Endothelial cell of umbilical vein (primary cell): ENCODE measurements around the gene TIMM10. TPM values are rescaled to one million over a fixed set of nuclear protein-coding genes. Genes with fewer than 3 reads are reported as not detected.

ENCODE experiments used
- BruUV-seq: library from RNA; stranded (reverse); fragments of 400-500 nt; replicated peaks from 2 replicates; lab custom pipeline; 2021; lab: Mats Ljungman, UMichigan
- CTCF ChIA-PET: fragments of 300-600, 350-600 bp; sonication (Branson Sonifier 250); formaldehyde crosslinking; loops from one replicate; lab custom pipeline; 2021; ENCODE audit warnings: antibody characterized with exemption, inconsistent platforms; lab: Charles Lee
- POLR2A ChIA-PET: fragments of 300-600, 350-600 bp; sonication (Branson Sonifier 250); formaldehyde crosslinking; loops from one replicate; lab custom pipeline; 2021; ENCODE audit warnings: antibody characterized with exemption, inconsistent platforms; lab: Charles Lee
- DNase-seq: peaks from one replicate; pipeline ENCODE4 v3.0.0-alpha.2; 2011; ENCODE audit warnings: low read depth, low spot score
- FAIRE-seq: peaks from 2 replicates; lab custom pipeline; 2011; peaks lifted over from hg19 to GRCh38; lab: Jason Lieb, UNC
- H2AFZ ChIP-seq: 2 replicates; pipeline ENCODE4 v1.6.0; 2012; ENCODE audit warnings: low read depth, low read length, control low read depth, inconsistent platforms
- H3K27ac ChIP-seq: 2 replicates; pipeline ENCODE4 v1.5.1; 2011; ENCODE audit warnings: low read depth, mild to moderate bottlenecking, control low read depth, low read length, moderate library complexity; ENCODE audit not compliant: insufficient read depth
- H3K27me3 ChIP-seq, 2 experiments: 2 replicates each; pipeline versions ENCODE4 v1.6.0 to v1.6.1; 2011; ENCODE audit warnings: low read length in 2 of 2, mixed read lengths in 1 of 2; ENCODE audit not compliant: control insufficient read depth in 2 of 2, insufficient read depth in 2 of 2
- H3K36me3 ChIP-seq, 2 experiments: 2 replicates in 1 of 2; 3 replicates in 1 of 2; pipeline ENCODE4 v1.5.1; 2011; ENCODE audit warnings: low read length in 2 of 2, mild to moderate bottlenecking in 1 of 2, moderate library complexity in 1 of 2; ENCODE audit not compliant: control insufficient read depth in 2 of 2, insufficient read depth in 2 of 2; ENCODE audit errors: extremely low read depth in 1 of 2
- H3K4me1 ChIP-seq: 3 replicates; pipeline ENCODE4 v1.5.1; 2011; ENCODE audit warnings: mild to moderate bottlenecking, low read length; ENCODE audit not compliant: control insufficient read depth, insufficient read depth; ENCODE audit errors: extremely low read depth
- H3K4me2 ChIP-seq: 2 replicates; pipeline ENCODE4 v1.6.1; 2011; ENCODE audit warnings: low read length, control low read depth, mixed read lengths; ENCODE audit not compliant: insufficient read depth
- H3K4me3 ChIP-seq, 3 experiments: fragments of 200-600 bp in 1 of 3; sonication (generic), shearing (Covaris generic) in 1 of 3; replicated peaks in 1 of 3; 2 replicates each; pipeline ENCODE4 v1.5.1; 2011 to 2016; ENCODE audit warnings: control low read depth in 3 of 3, low read length in 3 of 3, mild to moderate bottlenecking in 2 of 3, inconsistent platforms in 1 of 3, low read depth in 1 of 3, moderate library complexity in 1 of 3; ENCODE audit not compliant: insufficient read depth in 1 of 3
- H3K79me2 ChIP-seq: 2 replicates; pipeline ENCODE4 v1.6.0; 2012; ENCODE audit warnings: low read length, inconsistent platforms; ENCODE audit not compliant: control insufficient read depth, insufficient read depth
- H3K9ac ChIP-seq: replicated peaks from 2 replicates; pipeline ENCODE3; 2011; ENCODE audit warnings: low read length, control low read depth; ENCODE audit not compliant: insufficient read depth; ENCODE audit errors: extremely low read depth
- H3K9me1 ChIP-seq: replicated peaks from 3 replicates; pipeline ENCODE4 v1.6.0; 2011; ENCODE audit warnings: mild to moderate bottlenecking, low read length; ENCODE audit not compliant: control insufficient read depth, insufficient read depth; ENCODE audit errors: extremely low read depth
- H3K9me3 ChIP-seq: replicated peaks from 2 replicates; pipeline ENCODE4 v1.5.1; 2012; ENCODE audit warnings: low read length, inconsistent platforms; ENCODE audit not compliant: control insufficient read depth, insufficient read depth
- H4K20me1 ChIP-seq: replicated peaks from 2 replicates; pipeline ENCODE3; 2011; ENCODE audit warnings: mild to moderate bottlenecking, low read length; ENCODE audit not compliant: control insufficient read depth, insufficient read depth; ENCODE audit errors: extremely low read depth
- CTCF ChIP-seq, 2 donors: IDR thresholded peaks; 1 replicate in 1 of 2; 2 replicates in 1 of 2; pipeline ENCODE4 v1.5.1; 2011; ENCODE audit warnings: low read length in 2 of 2, mild to moderate bottlenecking in 2 of 2, moderate library complexity in 2 of 2, control low read depth in 1 of 2, inconsistent platforms in 1 of 2, low read depth in 1 of 2; ENCODE audit not compliant: insufficient read depth in 1 of 2; ENCODE audit errors: extremely low read depth in 1 of 2
- EZH2 ChIP-seq: IDR thresholded peaks from 2 replicates; pipeline ENCODE4 v1.6.1; 2012; ENCODE audit warnings: borderline replicate concordance, low read depth, mild to moderate bottlenecking, moderate library complexity, low read length, inconsistent platforms; ENCODE audit not compliant: severe bottlenecking
- FOS ChIP-seq: IDR thresholded peaks from 2 replicates; pipeline ENCODE4 v1.6.1; 2011; ENCODE audit warnings: mild to moderate bottlenecking, low read length, moderate library complexity, borderline replicate concordance; ENCODE audit not compliant: insufficient read depth
- GATA2 ChIP-seq: IDR thresholded peaks from 2 replicates; pipeline ENCODE4 v1.7.0; 2011; ENCODE audit warnings: low read depth, mild to moderate bottlenecking, moderate library complexity, mixed read lengths, low read length; ENCODE audit not compliant: insufficient read length, insufficient read depth
- JUN ChIP-seq: IDR thresholded peaks from 2 replicates; pipeline ENCODE4 v1.6.1; 2011; ENCODE audit warnings: borderline replicate concordance, low read depth; ENCODE audit not compliant: insufficient read length, insufficient read depth
- MYC ChIP-seq: IDR thresholded peaks from one replicate; pipeline ENCODE4 v1.6.1; 2011; ENCODE audit warnings: mild to moderate bottlenecking, low read depth, low read length
- POLR2A ChIP-seq: IDR thresholded peaks from 2 replicates; pipeline ENCODE4 v1.6.1; 2012; ENCODE audit warnings: low read depth, mild to moderate bottlenecking, control low read depth, low read length
- POLR2AphosphoS5 ChIP-seq: IDR thresholded peaks from 2 replicates; pipeline ENCODE4 v1.6.1; 2012; ENCODE audit warnings: low read depth, mild to moderate bottlenecking, control low read depth, low read length, moderate library complexity; ENCODE audit not compliant: insufficient read depth
- dilution Hi-C: fragments of 300-500 bp; cut with MboI; formaldehyde crosslinking; loops from one replicate; pipeline ENCODE4 v1.15.0; 2019; ENCODE audit warnings: low sequenced_read_pairs; ENCODE audit not compliant: extremely low pct_ligation_motif_present
- intact Hi-C: fragments of 100-400 bp; cut with micrococcal nuclease; formaldehyde crosslinking; loops from one replicate; pipeline ENCODE4 v1.10.0; 2022
- polyA plus RNA-seq, 4 experiments: library from polyadenylated mRNA; depleted of rRNA in 3 of 4; stranded (reverse) in 3 of 4; unstranded in 1 of 4; fragments of >200 nt; gene quantifications; 2 replicates each; pipeline versions ENCODE4 v1.2.1 to v1.2.3, GENCODE V29; 2011 to 2012; ENCODE audit warnings: missing spikeins in 1 of 4
- total RNA-seq: library from RNA; stranded (reverse); gene quantifications from 2 replicates; pipeline ENCODE4 v1.2.3, GENCODE V29; 2021
- TF ChIP-seq, protein P1 (sequence below): IDR thresholded peaks from 2 replicates; pipeline ENCODE4 v1.6.1; 2011; ENCODE audit not compliant: insufficient read depth, insufficient read length

TIMM10 gene
- total and polyA plus RNA-seq, 2 donors (not counting 3 experiments of a cell fraction or from before 2014, with no cell fraction given): 64.2 to 128 TPM

DNA sequence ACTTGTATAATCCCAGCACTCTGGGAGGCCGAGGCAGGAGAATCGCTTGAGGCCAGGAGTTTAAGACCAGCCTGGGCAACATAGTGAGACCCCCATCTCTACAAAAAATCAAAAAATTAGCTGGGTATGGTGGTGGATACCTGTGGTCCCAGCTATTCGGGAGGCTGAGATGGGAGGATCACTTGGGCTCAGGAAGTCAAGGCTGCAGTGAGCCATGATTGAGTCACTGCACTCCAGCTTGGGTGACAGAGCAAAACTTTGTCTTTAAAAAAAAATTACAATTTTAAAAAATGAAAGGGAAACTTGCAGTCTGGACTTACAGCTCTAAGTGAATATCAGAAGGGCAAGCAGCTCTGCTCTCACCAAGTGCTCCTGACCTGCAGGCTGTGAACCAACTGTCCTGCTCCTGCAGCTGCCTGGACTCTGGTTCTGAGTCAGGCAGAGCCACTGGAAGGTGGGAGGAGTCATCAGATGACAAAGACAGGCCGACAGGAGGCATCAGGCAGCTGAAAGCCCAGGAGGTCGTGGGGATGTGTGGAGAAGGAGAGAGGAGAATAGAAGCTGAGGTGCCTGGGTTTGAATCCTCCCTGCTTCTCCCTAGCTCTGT lies 16.4 kb upstream of the TIMM10 start:
- no peaks in the 10 kb centered on the region for H3K4me1 ChIP-seq
- peaks cover 0 to 2% of the 10 kb centered on the region in 2 experiments for H3K36me3 ChIP-seq
- dilution Hi-C loops (no loop called here), intact Hi-C loops (no loop called here)
- ChIA-PET POLR2A (no interaction called here), CTCF (interaction anchor here (0.7 to 2.3 kb wide), 9 partner anchors 10 to 967 kb away, joined by 3 to 13 read pairs (median 3); partner anchors contain the start of gene UBE2L6)
- H4K20me1 ChIP-seq: no peaks in the 10 kb centered on the region
- no peak overlapping the region for H2AFZ ChIP-seq
- no peaks in the 10 kb centered on the region for H3K79me2 ChIP-seq
- no peaks in the 10 kb centered on the region for H3K9me3 ChIP-seq
- no peak overlapping the region for H3K9ac ChIP-seq
- BruUV-seq: no TSS peak
- peaks cover 0 to 2% of the 10 kb centered on the region in 2 experiments for H3K27me3 ChIP-seq
- no peak overlapping the region for H3K4me3 ChIP-seq
- TF ChIP-seq JUN (no peak), POLR2AphosphoS5 (no peak), MYC (no peak), POLR2A (no peak), GATA2 (no peak), FOS (no peak), CTCF (IDR thresholded peaks at IDR 0.05; ENCODE audit: extremely low read depth in 1 of 2, insufficient read depth in 1 of 2, low read depth in 1 of 2, low read length in 2 of 2) (no peak), EZH2 (no peak)
- TF ChIP-seq, protein P1, sequence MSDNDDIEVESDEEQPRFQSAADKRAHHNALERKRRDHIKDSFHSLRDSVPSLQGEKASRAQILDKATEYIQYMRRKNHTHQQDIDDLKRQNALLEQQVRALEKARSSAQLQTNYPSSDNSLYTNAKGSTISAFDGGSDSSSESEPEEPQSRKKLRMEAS: no peak
- no peak for FAIRE-seq
- H3K4me2 ChIP-seq: no peak overlapping the region
- H3K9me1 ChIP-seq: no peaks in the 10 kb centered on the region
- peak; percentile 12 for DNase-seq
- H3K27ac ChIP-seq: no peak overlapping the region
